ENCODE results near the gene LBH.

The LBH gene

DNA sequence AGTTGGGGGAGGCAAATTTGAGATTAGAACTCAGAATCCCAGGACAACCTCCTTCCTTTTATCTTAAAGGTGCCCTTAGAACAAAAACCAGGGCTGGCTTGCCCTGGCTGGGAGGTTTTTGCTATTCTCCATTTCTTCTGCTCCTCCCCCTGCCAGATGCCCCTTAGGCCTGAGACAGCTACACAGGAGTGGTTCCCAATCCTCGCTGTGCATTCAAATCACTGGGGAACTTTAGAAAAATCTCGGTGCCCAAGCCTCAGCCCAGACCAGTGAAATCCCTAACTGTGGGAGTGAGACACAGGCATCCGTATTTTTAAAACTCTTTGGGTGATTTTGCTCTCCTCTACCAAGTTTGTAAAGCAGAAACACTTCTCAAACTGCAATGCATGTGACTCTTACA lies 38.8 kb downstream of the LBH start:
- no peak overlapping the region for H3K27ac Mint-ChIP-seq
- no peak overlapping the region for H3K4me3 Mint-ChIP-seq
- no peaks in the 10 kb centered on the region for H3K9me3 Mint-ChIP-seq
- TF ChIP-seq, protein P1, sequence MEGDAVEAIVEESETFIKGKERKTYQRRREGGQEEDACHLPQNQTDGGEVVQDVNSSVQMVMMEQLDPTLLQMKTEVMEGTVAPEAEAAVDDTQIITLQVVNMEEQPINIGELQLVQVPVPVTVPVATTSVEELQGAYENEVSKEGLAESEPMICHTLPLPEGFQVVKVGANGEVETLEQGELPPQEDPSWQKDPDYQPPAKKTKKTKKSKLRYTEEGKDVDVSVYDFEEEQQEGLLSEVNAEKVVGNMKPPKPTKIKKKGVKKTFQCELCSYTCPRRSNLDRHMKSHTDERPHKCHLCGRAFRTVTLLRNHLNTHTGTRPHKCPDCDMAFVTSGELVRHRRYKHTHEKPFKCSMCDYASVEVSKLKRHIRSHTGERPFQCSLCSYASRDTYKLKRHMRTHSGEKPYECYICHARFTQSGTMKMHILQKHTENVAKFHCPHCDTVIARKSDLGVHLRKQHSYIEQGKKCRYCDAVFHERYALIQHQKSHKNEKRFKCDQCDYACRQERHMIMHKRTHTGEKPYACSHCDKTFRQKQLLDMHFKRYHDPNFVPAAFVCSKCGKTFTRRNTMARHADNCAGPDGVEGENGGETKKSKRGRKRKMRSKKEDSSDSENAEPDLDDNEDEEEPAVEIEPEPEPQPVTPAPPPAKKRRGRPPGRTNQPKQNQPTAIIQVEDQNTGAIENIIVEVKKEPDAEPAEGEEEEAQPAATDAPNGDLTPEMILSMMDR (IDR thresholded peaks at IDR 0.05; ENCODE audit: unreplicated experiment in 3 of 3) = no peak
- H3K36me3 Mint-ChIP-seq (ENCODE audit: low read depth) = no peaks in the 10 kb centered on the region
- H3K27me3 Mint-ChIP-seq (ENCODE audit: low read depth) = no peaks in the 10 kb centered on the region
- H3K4me1 Mint-ChIP-seq = peaks cover 11% of the 10 kb centered on the region

DNA sequence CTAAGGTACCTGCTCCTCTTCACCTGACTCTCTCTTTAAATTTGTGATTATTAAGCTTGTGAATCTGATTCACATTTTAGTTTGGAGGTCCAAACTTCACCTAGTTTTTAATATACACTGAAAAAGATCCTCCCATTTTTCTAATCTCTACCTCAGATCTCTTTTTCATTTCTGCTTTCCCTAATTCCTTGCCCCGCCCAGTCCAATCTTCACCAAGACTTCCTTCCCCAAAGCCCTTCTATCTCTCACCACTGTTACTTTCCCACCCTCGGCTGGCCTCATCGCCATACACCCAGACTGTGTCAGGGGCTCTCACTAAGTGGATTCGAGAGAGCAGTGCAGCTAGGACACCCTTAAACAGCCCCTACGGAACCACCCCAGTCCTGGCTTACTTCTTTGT lies 40.0 kb downstream of the LBH start:
- H3K36me3 Mint-ChIP-seq (ENCODE audit: low read depth) = no peaks in the 10 kb centered on the region

DNA sequence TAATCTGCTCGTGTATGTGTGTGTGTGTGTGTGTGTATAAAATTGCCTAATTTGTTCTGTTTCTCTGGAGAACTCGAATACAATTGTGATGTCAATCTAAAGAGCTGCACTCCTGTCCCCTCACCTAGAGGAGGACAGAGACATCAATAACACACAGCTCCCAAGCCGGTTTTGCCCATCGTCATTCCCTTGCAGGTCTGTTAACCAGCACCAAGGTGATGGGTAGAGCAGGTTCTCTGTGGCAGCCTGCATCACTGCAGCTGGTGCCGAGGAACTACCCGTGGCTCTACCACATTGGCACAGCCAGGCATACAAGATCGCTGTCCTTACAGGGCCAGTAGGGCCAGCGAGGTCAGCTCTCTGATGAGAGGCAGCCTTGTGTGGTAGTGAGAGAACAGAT lies 41.0 kb downstream of the LBH start:
- no peaks in the 10 kb centered on the region for H3K9me3 Mint-ChIP-seq
- H3K4me3 Mint-ChIP-seq = no peak overlapping the region
- H3K4me1 Mint-ChIP-seq = peaks cover 5% of the 10 kb centered on the region
- no peaks in the 10 kb centered on the region for H3K27me3 Mint-ChIP-seq (ENCODE audit: low read depth)
- no peak overlapping the region for H3K27ac Mint-ChIP-seq
- TF ChIP-seq, protein P1 (IDR thresholded peaks at IDR 0.05; ENCODE audit: unreplicated experiment in 3 of 3) = no peak
- H3K36me3 Mint-ChIP-seq (ENCODE audit: low read depth) = no peaks in the 10 kb centered on the region

More for the DNA sequence above, 40.0 kb downstream of the LBH start:
- H3K4me1 Mint-ChIP-seq = peaks cover 5% of the 10 kb centered on the region
- H3K4me3 Mint-ChIP-seq = no peak overlapping the region
- H3K9me3 Mint-ChIP-seq = no peaks in the 10 kb centered on the region
- no peak overlapping the region for H3K27ac Mint-ChIP-seq
- no peaks in the 10 kb centered on the region for H3K27me3 Mint-ChIP-seq (ENCODE audit: low read depth)
- TF ChIP-seq, protein P1 (IDR thresholded peaks at IDR 0.05; ENCODE audit: unreplicated experiment in 3 of 3) = no peak

DNA sequence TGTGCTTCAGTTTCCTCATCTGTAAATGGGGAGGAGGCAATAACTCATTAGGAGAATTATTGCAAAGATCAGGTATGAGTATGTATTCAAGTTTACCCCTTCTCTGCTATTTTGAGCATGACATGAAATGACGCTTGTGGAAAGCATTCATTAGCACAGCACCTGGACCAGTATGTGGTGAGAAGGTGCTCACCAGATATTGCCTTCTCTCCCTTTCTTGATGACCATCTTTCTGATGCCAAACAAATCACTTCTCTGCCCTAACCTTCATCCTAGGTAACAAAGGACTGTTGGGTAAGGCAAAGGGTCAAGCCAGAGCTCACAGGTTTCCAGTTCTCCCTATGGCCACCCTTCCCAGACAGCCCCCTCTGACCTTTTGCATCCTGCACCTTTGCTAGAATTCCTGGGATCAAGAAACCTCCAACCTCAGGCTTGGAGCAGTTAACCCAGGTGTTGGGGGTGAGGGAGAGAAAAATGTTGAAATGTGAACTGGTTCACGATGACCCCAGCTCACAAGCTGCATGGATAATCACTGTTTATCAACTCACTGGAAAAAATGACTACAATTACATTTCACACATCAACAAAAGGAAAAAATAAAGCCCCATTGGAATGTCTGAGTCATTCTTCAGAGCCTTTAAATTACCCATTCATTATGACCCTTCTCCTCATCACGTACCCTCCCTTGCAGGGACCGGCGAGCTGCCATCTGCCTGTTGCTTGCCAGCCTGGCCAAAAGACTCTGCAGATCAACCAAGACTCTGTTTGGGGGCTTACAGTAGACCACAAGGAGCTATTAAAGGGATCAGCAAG lies 41.6 kb downstream of the LBH start:
- H3K36me3 Mint-ChIP-seq (ENCODE audit: low read depth) = no peaks in the 10 kb centered on the region
- TF ChIP-seq, protein P1 (IDR thresholded peaks at IDR 0.05; ENCODE audit: unreplicated experiment in 3 of 3) = no peak
- H3K9me3 Mint-ChIP-seq = no peaks in the 10 kb centered on the region
- H3K4me1 Mint-ChIP-seq = peaks cover 5% of the 10 kb centered on the region
- H3K27ac Mint-ChIP-seq = no peak overlapping the region
- H3K4me3 Mint-ChIP-seq = no peak overlapping the region
- no peaks in the 10 kb centered on the region for H3K27me3 Mint-ChIP-seq (ENCODE audit: low read depth)

DNA sequence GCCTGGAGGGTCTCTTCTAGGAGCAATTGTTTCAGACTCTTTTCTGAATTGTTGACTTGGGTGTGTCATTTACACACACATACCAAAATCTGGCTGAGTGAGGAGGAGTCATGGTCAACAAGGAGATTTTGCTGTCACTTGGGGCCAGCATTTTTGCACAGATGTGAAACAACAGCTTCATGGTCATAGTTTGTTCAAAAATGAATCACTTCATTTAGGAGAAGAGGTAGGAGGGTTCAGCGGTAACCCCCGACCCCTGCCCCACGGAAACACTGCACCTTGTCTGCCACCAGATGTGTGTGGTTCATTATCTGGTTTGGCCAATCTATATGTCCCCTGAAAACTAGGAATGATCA lies 42.2 kb downstream of the LBH start:
- no peaks in the 10 kb centered on the region for H3K36me3 Mint-ChIP-seq (ENCODE audit: low read depth)
- H3K27ac Mint-ChIP-seq = no peak overlapping the region
- TF ChIP-seq, protein P1 (IDR thresholded peaks at IDR 0.05; ENCODE audit: unreplicated experiment in 3 of 3) = no peak
- H3K27me3 Mint-ChIP-seq (ENCODE audit: low read depth) = no peaks in the 10 kb centered on the region
- no peak overlapping the region for H3K4me3 Mint-ChIP-seq
- no peaks in the 10 kb centered on the region for H3K9me3 Mint-ChIP-seq
- H3K4me1 Mint-ChIP-seq = peaks cover 5% of the 10 kb centered on the region

DNA sequence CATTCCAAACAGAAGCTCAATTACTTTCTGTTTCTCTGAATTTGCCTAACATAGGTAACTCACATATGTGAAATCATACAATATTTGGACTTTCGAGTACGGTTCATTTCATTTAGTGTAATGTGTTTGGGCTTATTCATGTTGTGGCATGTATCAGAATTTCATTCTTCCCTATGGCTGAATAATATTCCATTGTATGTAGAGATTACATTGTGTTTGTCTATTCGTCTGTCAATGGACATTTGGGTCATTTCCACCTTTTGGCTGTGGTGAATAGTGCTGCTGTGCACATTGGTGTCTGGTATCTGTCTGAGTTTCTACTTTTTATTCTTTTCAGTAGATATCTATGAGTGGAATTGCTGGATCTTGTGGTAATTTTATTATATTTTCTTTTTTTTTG lies 43.9 kb downstream of the LBH start:
- TF ChIP-seq, protein P1 (IDR thresholded peaks at IDR 0.05; ENCODE audit: unreplicated experiment in 3 of 3) = no peak
- H3K27me3 Mint-ChIP-seq (ENCODE audit: low read depth) = no peaks in the 10 kb centered on the region

More for the DNA sequence above, 43.9 kb downstream of the LBH start:
- no peak overlapping the region for H3K4me3 Mint-ChIP-seq
- H3K36me3 Mint-ChIP-seq (ENCODE audit: low read depth) = no peaks in the 10 kb centered on the region
- H3K27ac Mint-ChIP-seq = no peak overlapping the region
- H3K4me1 Mint-ChIP-seq = peaks cover 5% of the 10 kb centered on the region
- no peaks in the 10 kb centered on the region for H3K9me3 Mint-ChIP-seq

Data from nephron (organoid).